Vagina (tissue), 2 donors: Measurements from ENCODE around the gene GFRA1.

Source experiments
- POLR2A ChIP-seq, 2 donors: fragments of 450-650 bp; IDR thresholded peaks; one replicate each; pipeline ENCODE4 v1.6.1; 2017; ENCODE audit warnings: antibody characterized with exemption in 2 of 2, mild to moderate bottlenecking in 2 of 2, moderate library complexity in 2 of 2
- POLR2AphosphoS5 ChIP-seq, 2 donors: sonication (generic); formaldehyde crosslinking; IDR thresholded peaks; one replicate each; pipeline ENCODE4 v1.9.0; 2017; ENCODE audit warnings: antibody characterized with exemption in 2 of 2, mild to moderate bottlenecking in 2 of 2, low read depth in 1 of 2; ENCODE audit not compliant: insufficient read depth in 1 of 2
- TF ChIP-seq, protein P1 (sequence below), 3 experiments: fragments of 450-650 bp in 2 of 3; fragments of 200-600 bp in 1 of 3; sonication (generic) in 1 of 3; IDR thresholded peaks; one replicate each; pipeline ENCODE4 v1.5.1; 2017 to 2019; ENCODE audit warnings: antibody characterized with exemption in 3 of 3, mild to moderate bottlenecking in 2 of 3, moderate library complexity in 2 of 3

- TF ChIP-seq POLR2AphosphoS5 (IDR thresholded peaks at IDR 0.05; ENCODE audit: insufficient read depth in 1 of 2, low read depth in 1 of 2) (no peak), POLR2A (IDR thresholded peaks at IDR 0.05) (no peak)
- TF ChIP-seq, protein P1, sequence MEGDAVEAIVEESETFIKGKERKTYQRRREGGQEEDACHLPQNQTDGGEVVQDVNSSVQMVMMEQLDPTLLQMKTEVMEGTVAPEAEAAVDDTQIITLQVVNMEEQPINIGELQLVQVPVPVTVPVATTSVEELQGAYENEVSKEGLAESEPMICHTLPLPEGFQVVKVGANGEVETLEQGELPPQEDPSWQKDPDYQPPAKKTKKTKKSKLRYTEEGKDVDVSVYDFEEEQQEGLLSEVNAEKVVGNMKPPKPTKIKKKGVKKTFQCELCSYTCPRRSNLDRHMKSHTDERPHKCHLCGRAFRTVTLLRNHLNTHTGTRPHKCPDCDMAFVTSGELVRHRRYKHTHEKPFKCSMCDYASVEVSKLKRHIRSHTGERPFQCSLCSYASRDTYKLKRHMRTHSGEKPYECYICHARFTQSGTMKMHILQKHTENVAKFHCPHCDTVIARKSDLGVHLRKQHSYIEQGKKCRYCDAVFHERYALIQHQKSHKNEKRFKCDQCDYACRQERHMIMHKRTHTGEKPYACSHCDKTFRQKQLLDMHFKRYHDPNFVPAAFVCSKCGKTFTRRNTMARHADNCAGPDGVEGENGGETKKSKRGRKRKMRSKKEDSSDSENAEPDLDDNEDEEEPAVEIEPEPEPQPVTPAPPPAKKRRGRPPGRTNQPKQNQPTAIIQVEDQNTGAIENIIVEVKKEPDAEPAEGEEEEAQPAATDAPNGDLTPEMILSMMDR (IDR thresholded peaks at IDR 0.05): no peak
Measured at GRCh38 chr10:116027355-116027754, 245.7 kb downstream of the GFRA1 start.
